ENCODE data around the gene NOTCH3.

NOTCH3 gene

DNA sequence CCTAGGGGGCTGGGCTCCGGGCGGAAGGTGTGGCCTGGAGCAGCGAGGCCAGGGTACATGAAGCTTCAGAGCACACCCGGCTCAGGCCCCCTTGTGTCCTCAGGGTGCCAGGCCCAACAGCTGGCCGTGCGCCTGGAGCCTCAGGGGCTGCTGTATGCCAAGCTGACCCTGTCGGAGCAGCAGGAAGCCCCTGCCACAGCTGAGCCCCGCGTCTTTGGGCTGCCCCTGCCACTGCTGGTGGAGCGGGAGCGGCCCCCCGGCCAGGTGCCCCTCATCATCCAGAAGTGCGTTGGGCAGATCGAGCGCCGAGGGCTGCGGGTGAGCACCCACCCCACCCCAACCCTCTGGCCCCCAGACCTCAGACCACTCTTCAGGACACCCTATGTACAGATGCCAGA lies 90.4 kb downstream of the NOTCH3 start:
- TF ChIP-seq CTCF (IDR thresholded peaks at IDR 0.05; ENCODE audit: insufficient read depth, low read length, poor library complexity, severe bottlenecking): no peak
- H3K4me3 ChIP-seq (replicated peaks; ENCODE audit: low read depth, low read length): no peak overlapping the region
- no peaks in the 10 kb centered on the region; the same call in 1 of the 2 replicates for H3K36me3 ChIP-seq (ENCODE audit: control insufficient read depth, insufficient read depth, low read length)
- peaks cover 2% of the 10 kb centered on the region; the same call in 1 of the 2 replicates for H3K27me3 ChIP-seq (replicated peaks; ENCODE audit: control insufficient read depth, insufficient read depth, low read length)
- DNase-seq (ENCODE audit: extremely low read depth, insufficient read length): no peak

DNA sequence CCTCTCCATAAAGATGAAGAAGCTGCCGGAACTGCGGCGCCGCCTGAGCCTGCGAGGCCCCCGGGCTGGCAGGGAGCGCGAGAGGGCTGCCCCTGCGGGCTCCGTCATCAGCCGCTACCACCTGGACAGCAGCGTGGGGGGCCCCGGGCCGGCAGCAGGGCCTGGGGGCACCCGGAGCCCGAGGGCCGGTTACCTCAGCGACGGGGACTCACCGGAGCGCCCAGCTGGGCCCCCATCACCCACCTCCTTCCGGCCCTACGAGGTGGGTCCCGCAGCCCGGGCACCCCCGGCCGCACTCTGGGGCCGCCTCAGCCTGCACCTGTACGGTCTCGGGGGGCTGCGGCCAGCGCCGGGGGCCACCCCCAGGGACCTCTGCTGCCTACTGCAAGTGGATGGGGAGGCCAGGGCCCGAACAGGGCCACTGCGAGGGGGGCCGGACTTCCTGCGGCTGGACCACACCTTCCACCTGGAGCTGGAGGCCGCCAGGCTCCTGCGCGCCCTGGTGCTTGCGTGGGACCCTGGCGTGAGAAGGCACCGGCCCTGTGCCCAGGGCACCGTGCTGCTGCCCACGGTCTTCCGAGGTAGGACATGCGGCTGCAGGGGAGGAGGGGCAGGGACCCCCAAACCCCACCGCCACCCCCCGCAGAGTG lies 90.9 kb downstream of the NOTCH3 start:
- Histone ChIP-seq H3K27me3 (replicated peaks; ENCODE audit: control insufficient read depth, insufficient read depth, low read length) (peaks cover 2% of the 10 kb centered on the region; the same call in 1 of the 2 replicates), H3K4me3 (replicated peaks; ENCODE audit: low read depth, low read length) (no peak overlapping the region), H3K36me3 (ENCODE audit: control insufficient read depth, insufficient read depth, low read length) (no peaks in the 10 kb centered on the region)
- no peak for DNase-seq (ENCODE audit: extremely low read depth, insufficient read length)
- no peak for TF ChIP-seq CTCF (IDR thresholded peaks at IDR 0.05; ENCODE audit: insufficient read depth, low read length, poor library complexity, severe bottlenecking)

Measured in GM06990 (cell line).